AG04449 (cell line): ENCODE measurements around the gene RASGRF1.

Experiments used
- CTCF ChIA-PET: fragments of 350-600 bp; formaldehyde crosslinking; extraction: SDS; loops from one replicate; lab custom pipeline; 2021; ENCODE audit warnings: antibody characterized with exemption; lab: Yijun Ruan, JAX
- POLR2A ChIA-PET: fragments of 400-600, 350-600 bp; formaldehyde crosslinking; extraction: SDS; loops from one replicate; lab custom pipeline; 2020; ENCODE audit warnings: antibody characterized with exemption, inconsistent platforms; lab: Yijun Ruan, JAX
- DNase-seq: peaks from one replicate; pipeline ENCODE4 v3.0.0-alpha.2; 2010; ENCODE audit warnings: low read depth, low spot score
- H3K4me3 ChIP-seq: 2 replicates; pipeline ENCODE4 v1.5.1; 2011; ENCODE audit warnings: low read depth, mild to moderate bottlenecking, control low read depth, low read length
- CTCF ChIP-seq: IDR thresholded peaks from one replicate; pipeline ENCODE4 v1.5.1; 2011; ENCODE audit warnings: mild to moderate bottlenecking, moderate library complexity, low read length, control low read depth, inconsistent platforms; ENCODE audit not compliant: insufficient read depth; ENCODE audit errors: missing control alignments

The RASGRF1 gene

GRCh38 chr15:79075256-79075655, 15.3 kb downstream of the RASGRF1 start:
- H3K4me3 ChIP-seq: no peak overlapping the region
- ChIA-PET POLR2A (no interaction called here), CTCF (no interaction called here)
- no peak for DNase-seq
- TF ChIP-seq CTCF: no peak

GRCh38 chr15:79073336-79073735, 17.2 kb downstream of the RASGRF1 start:
- no peak for DNase-seq
- H3K4me3 ChIP-seq: no peak overlapping the region
- ChIA-PET POLR2A (no interaction called here), CTCF (no interaction called here)
- no peak for TF ChIP-seq CTCF

- no peak for TF ChIP-seq CTCF
- H3K4me3 ChIP-seq: no peak overlapping the region
- DNase-seq: no peak
- ChIA-PET CTCF (no interaction called here), POLR2A (no interaction called here)
Observed at GRCh38 chr15:79071901-79072300, 18.7 kb downstream of the RASGRF1 start.

- POLR2A ChIA-PET: no interaction called here
Observed at GRCh38 chr15:79068790-79069189, 21.8 kb downstream of the RASGRF1 start.

GRCh38 chr15:79067969-79068368, 22.6 kb downstream of the RASGRF1 start:
- no peak for DNase-seq
- TF ChIP-seq CTCF: no peak
- no peak overlapping the region for H3K4me3 ChIP-seq
- POLR2A ChIA-PET: no interaction called here
- CTCF ChIA-PET: no interaction called here

More at GRCh38 chr15:79068790-79069189, 21.8 kb downstream of the RASGRF1 start:
- TF ChIP-seq CTCF: no peak
- CTCF ChIA-PET: no interaction called here
- DNase-seq: no peak
- H3K4me3 ChIP-seq: no peak overlapping the region

GRCh38 chr15:79067072-79067833, 23.3 kb downstream of the RASGRF1 start:
- no peak overlapping the region for H3K4me3 ChIP-seq
- ChIA-PET CTCF (no interaction called here), POLR2A (no interaction called here)
- no peak for DNase-seq
- TF ChIP-seq CTCF: no peak
